ENCODE results near the gene DRAXIN. TPM values are rescaled to one million over a fixed set of nuclear protein-coding genes. Genes with fewer than 3 reads are reported as not detected.

The DRAXIN gene
- total RNA-seq, 1 experiment from 2014 or later = 5.5 TPM

- Histone ChIP-seq H3K27me3 (replicated peaks; ENCODE audit: insufficient read depth, low read depth, low read length, poor library complexity) (no peaks in the 10 kb centered on the region), H3K36me3 (ENCODE audit: insufficient read depth, low read length, poor library complexity, severe bottlenecking) (no peaks in the 10 kb centered on the region), H3K9me3 (ENCODE audit: low read depth, low read length, poor library complexity, severe bottlenecking) (no peaks in the 10 kb centered on the region), H3K4me3 (ENCODE audit: low read depth, low read length, poor library complexity, severe bottlenecking) (no peak overlapping the region), H3K4me1 (ENCODE audit: insufficient read depth, low read length, poor library complexity, severe bottlenecking) (peaks cover 15% of the 10 kb centered on the region), H3K27ac (ENCODE audit: low read depth, low read length, poor library complexity, severe bottlenecking) (no peak overlapping the region)
- TF ChIP-seq CTCF (conservative IDR thresholded peaks at IDR 0.05; ENCODE audit: low read depth, low read length) (no peak), EZH2 (IDR thresholded peaks at IDR 0.05; ENCODE audit: borderline replicate concordance, low read depth, low read length, poor library complexity, severe bottlenecking) (no peak)
- ChIA-PET CTCF (interaction anchor here (0.5 to 1.7 kb wide), 8 partner anchors 18 to 608 kb away, joined by 3 to 21 read pairs (median 5); partner anchors contain the start of gene FBXO6), POLR2A (ENCODE audit: low non-redundant PET) (interaction anchor here (0.6 kb wide), 1 partner anchor 383 kb away, joined by 3 read pairs; no protein-coding TSS in a partner anchor)
- DNase-seq (ENCODE audit: low spot score) = no peak
- no TSS peak for BruUV-seq (replicated peaks)
- intact Hi-C loops (cut with micrococcal nuclease; ENCODE audit: unreplicated experiment) = no loop called here
These were observed 45.2 kb upstream of the DRAXIN start for GRCh38 chr1:11646317-11646716.

GRCh38 chr1:11647333-11647732 lies 44.2 kb upstream of the DRAXIN start:
- POLR2A ChIA-PET (ENCODE audit: low non-redundant PET) = no interaction called here
- H3K27me3 ChIP-seq (replicated peaks; ENCODE audit: insufficient read depth, low read depth, low read length, poor library complexity) = no peaks in the 10 kb centered on the region
- CTCF ChIA-PET = interaction anchor here (0.6 to 1.9 kb wide), 2 partner anchors 72 to 600 kb away, joined by 5 to 9 read pairs; no protein-coding TSS in a partner anchor
- H3K4me3 ChIP-seq (ENCODE audit: low read depth, low read length, poor library complexity, severe bottlenecking) = no peak overlapping the region
- no peaks in the 10 kb centered on the region for H3K9me3 ChIP-seq (ENCODE audit: low read depth, low read length, poor library complexity, severe bottlenecking)
- H3K36me3 ChIP-seq (ENCODE audit: insufficient read depth, low read length, poor library complexity, severe bottlenecking) = no peaks in the 10 kb centered on the region
- no TSS peak for BruUV-seq (replicated peaks)
- TF ChIP-seq EZH2 (IDR thresholded peaks at IDR 0.05; ENCODE audit: borderline replicate concordance, low read depth, low read length, poor library complexity, severe bottlenecking) (no peak), CTCF (conservative IDR thresholded peaks at IDR 0.05; ENCODE audit: low read depth, low read length) (no peak)
- intact Hi-C loops (cut with micrococcal nuclease; ENCODE audit: unreplicated experiment) = no loop called here
- peaks cover 15% of the 10 kb centered on the region for H3K4me1 ChIP-seq (ENCODE audit: insufficient read depth, low read length, poor library complexity, severe bottlenecking)
- H3K27ac ChIP-seq (ENCODE audit: low read depth, low read length, poor library complexity, severe bottlenecking) = no peak overlapping the region
- DNase-seq (ENCODE audit: low spot score) = no peak

- no peaks in the 10 kb centered on the region for H3K27me3 ChIP-seq (replicated peaks; ENCODE audit: insufficient read depth, low read depth, low read length, poor library complexity)
- intact Hi-C loops (cut with micrococcal nuclease; ENCODE audit: unreplicated experiment) = no loop called here
- CTCF ChIA-PET = interaction anchor here (1.9 kb wide), 1 partner anchor 72 kb away, joined by 5 read pairs; no protein-coding TSS in a partner anchor
These were observed 43.5 kb upstream of the DRAXIN start for GRCh38 chr1:11648039-11648438.

More at GRCh38 chr1:11648039-11648438, 43.5 kb upstream of the DRAXIN start:
- no peak overlapping the region for H3K27ac ChIP-seq (ENCODE audit: low read depth, low read length, poor library complexity, severe bottlenecking)
- H3K4me3 ChIP-seq (ENCODE audit: low read depth, low read length, poor library complexity, severe bottlenecking) = no peak overlapping the region
- no peaks in the 10 kb centered on the region for H3K9me3 ChIP-seq (ENCODE audit: low read depth, low read length, poor library complexity, severe bottlenecking)
- no peaks in the 10 kb centered on the region for H3K36me3 ChIP-seq (ENCODE audit: insufficient read depth, low read length, poor library complexity, severe bottlenecking)
- no peak for DNase-seq (ENCODE audit: low spot score)
- TF ChIP-seq CTCF (conservative IDR thresholded peaks at IDR 0.05; ENCODE audit: low read depth, low read length) (no peak), EZH2 (IDR thresholded peaks at IDR 0.05; ENCODE audit: borderline replicate concordance, low read depth, low read length, poor library complexity, severe bottlenecking) (no peak)
- BruUV-seq (replicated peaks) = no TSS peak
- POLR2A ChIA-PET (ENCODE audit: low non-redundant PET) = no interaction called here
- peaks cover 15% of the 10 kb centered on the region for H3K4me1 ChIP-seq (ENCODE audit: insufficient read depth, low read length, poor library complexity, severe bottlenecking)
